A549 (cell line): Measurements from ENCODE around the gene KLHDC8A. TPM values are rescaled to one million over a fixed set of nuclear protein-coding genes. Genes with fewer than 3 reads are reported as not detected.

Experiments
- ATAC-seq, 2 experiments: fragments of 200-7000 bp in 1 of 2; fragments of >200 bp in 1 of 2; cut with Nextera tagmentation in 1 of 2; cut with Tn5 transposase in 1 of 2; 3 replicates each; pipeline versions ENCODE4 v1.8.0 to v1.9.1; 2018 to 2020; ENCODE audit warnings: mild to moderate bottlenecking in 1 of 2, moderate library complexity in 1 of 2
- CTCF ChIA-PET: fragments of 300-600 bp; sonication (Branson Sonifier 250); formaldehyde crosslinking; extraction: SDS; loops from one replicate; lab custom pipeline; 2021; ENCODE audit warnings: antibody characterized with exemption, inconsistent platforms; lab: Yijun Ruan, JAX
- POLR2A ChIA-PET: fragments of 350-600 bp; formaldehyde crosslinking; extraction: SDS; loops from one replicate; lab custom pipeline; 2021; ENCODE audit warnings: antibody characterized with exemption, inconsistent platforms; lab: Yijun Ruan, JAX
- DNase-seq, 2 experiments: peaks; one replicate each; pipeline versions ENCODE4 v3.0.0 to v3.0.0-alpha.2; 2011 to 2016; ENCODE audit warnings: low read depth in 1 of 2, low spot score in 1 of 2
- FAIRE-seq: peaks from 2 replicates; lab custom pipeline; 2011; peaks lifted over from hg19 to GRCh38; lab: Jason Lieb, UNC
- H3K27ac ChIP-seq, 2 experiments: fragments of >200 bp; sonication (Bioruptor Twin); formaldehyde crosslinking; 3 replicates each; pipeline ENCODE4 v1.5.1; 2016 to 2017
- H3K4me1 ChIP-seq: fragments of >200 bp; sonication (Bioruptor Twin); formaldehyde crosslinking; 3 replicates; pipeline ENCODE4 v1.6.1; 2016
- H3K4me2 ChIP-seq: fragments of >200 bp; sonication (Bioruptor Twin); formaldehyde crosslinking; 3 replicates; pipeline ENCODE4 v1.6.1; 2016
- H3K4me3 ChIP-seq: fragments of >200 bp; sonication (Bioruptor Twin); formaldehyde crosslinking; 3 replicates; pipeline ENCODE4 v1.5.1; 2016
- H3K9me3 ChIP-seq: fragments of >200 bp; sonication (Bioruptor Twin); formaldehyde crosslinking; 3 replicates; pipeline ENCODE4 v1.6.1; 2016
- CBX2 ChIP-seq: fragments of 200-600 bp; sonication (generic); IDR thresholded peaks from 2 replicates; pipeline ENCODE4 v1.6.1; 2016; ENCODE audit warnings: low read depth, mild to moderate bottlenecking, borderline replicate concordance
- CBX8 ChIP-seq: fragments of 200-600 bp; sonication (generic); IDR thresholded peaks from 2 replicates; pipeline ENCODE4 v1.6.1; 2016
- CEBPB ChIP-seq, 2 experiments: fragments of >200 bp in 1 of 2; sonication (Bioruptor Twin) in 1 of 2; formaldehyde crosslinking in 1 of 2; IDR thresholded peaks; 2 replicates each; pipeline ENCODE4 v1.6.1; 2012 to 2016
- CHD2 ChIP-seq: fragments of 150-350 bp; IDR thresholded peaks from 2 replicates; pipeline ENCODE4 v1.6.1; 2014; ENCODE audit warnings: low read length; ENCODE audit not compliant: partially characterized antibody
- EHMT2 ChIP-seq: fragments of 200-600 bp; sonication (generic); IDR thresholded peaks from 2 replicates; pipeline ENCODE4 v1.6.1; 2016; ENCODE audit warnings: antibody characterized with exemption, low read depth, mild to moderate bottlenecking, moderate library complexity
- EP300 ChIP-seq, 2 experiments: fragments of >200 bp; sonication (Bioruptor Twin); formaldehyde crosslinking; IDR thresholded peaks; 2 replicates in 1 of 2; 3 replicates in 1 of 2; pipeline ENCODE4 v1.6.1; 2016 to 2017
- FOSB ChIP-seq: fragments of 250-450 bp; sonication (Bioruptor Pico); IDR thresholded peaks from 2 replicates; pipeline ENCODE4 v1.5.0; 2020; ENCODE audit warnings: mild to moderate bottlenecking, moderate library complexity
- FOSL2 ChIP-seq, 2 experiments: fragments of 450-650 bp in 1 of 2; fragments of >200 bp in 1 of 2; sonication (Bioruptor Twin) in 1 of 2; formaldehyde crosslinking; IDR thresholded peaks; 2 replicates each; pipeline versions ENCODE4 v1.5.0 to v1.6.1; 2016 to 2020; ENCODE audit warnings: mild to moderate bottlenecking in 1 of 2, moderate library complexity in 1 of 2
- HOXA7 ChIP-seq: fragments of 250-450 bp; sonication (Bioruptor Pico); IDR thresholded peaks from 2 replicates; pipeline ENCODE4 v1.5.0; 2020; ENCODE audit warnings: mild to moderate bottlenecking, moderate library complexity
- HOXB5 ChIP-seq: fragments of 250-450 bp; sonication (Bioruptor Pico); IDR thresholded peaks from 2 replicates; pipeline ENCODE4 v1.5.0; 2020; ENCODE audit warnings: mild to moderate bottlenecking, moderate library complexity
- JUN ChIP-seq, 2 experiments: fragments of >200 bp; sonication (Bioruptor Twin); formaldehyde crosslinking; IDR thresholded peaks; 2 replicates in 1 of 2; 3 replicates in 1 of 2; pipeline ENCODE4 v1.6.1; 2016 to 2017
- JUNB ChIP-seq: fragments of >200 bp; sonication (Bioruptor Twin); formaldehyde crosslinking; IDR thresholded peaks from 2 replicates; pipeline ENCODE4 v1.6.1; 2016
- KDM1A ChIP-seq: fragments of 200-600 bp; sonication (generic); IDR thresholded peaks from 2 replicates; pipeline ENCODE4 v1.6.1; 2016; ENCODE audit warnings: low read depth, mild to moderate bottlenecking
- MAFK ChIP-seq: fragments of 450-650 bp; IDR thresholded peaks from 2 replicates; pipeline ENCODE4 v1.6.1; 2014; ENCODE audit not compliant: partially characterized antibody
- MAZ ChIP-seq: fragments of 150-350 bp; IDR thresholded peaks from 2 replicates; pipeline ENCODE4 v1.6.1; 2014; ENCODE audit warnings: antibody characterized with exemption, low read depth, low read length, borderline replicate concordance
- NPAS2 ChIP-seq: fragments of 250-450 bp; sonication (Bioruptor Pico); IDR thresholded peaks from 2 replicates; pipeline ENCODE4 v1.8.0; 2022; ENCODE audit warnings: mild to moderate bottlenecking, moderate library complexity, borderline replicate concordance
- POLR2A ChIP-seq: IDR thresholded peaks from 2 replicates; pipeline ENCODE4 v1.6.1; 2012; ENCODE audit warnings: mild to moderate bottlenecking, low read length
- RNF2 ChIP-seq: fragments of 200-600 bp; sonication (generic); IDR thresholded peaks from 2 replicates; pipeline ENCODE4 v1.6.1; 2016; ENCODE audit warnings: low read depth, mild to moderate bottlenecking, antibody characterized with exemption, moderate library complexity, borderline replicate concordance
- ZC3H11A ChIP-seq: fragments of 450-650 bp; IDR thresholded peaks from 2 replicates; pipeline ENCODE4 v1.6.1; 2014; ENCODE audit warnings: antibody characterized with exemption, mild to moderate bottlenecking
- ZFP36 ChIP-seq: fragments of 450-650 bp; IDR thresholded peaks from 2 replicates; pipeline ENCODE4 v1.6.1; 2014; ENCODE audit warnings: borderline replicate concordance; ENCODE audit not compliant: partially characterized antibody
- ZNF302 ChIP-seq: fragments of 250-450 bp; sonication (Bioruptor Pico); IDR thresholded peaks from 2 replicates; pipeline ENCODE4 v1.9.0; 2021; ENCODE audit warnings: inconsistent platforms, mild to moderate bottlenecking, moderate library complexity
- WGBS: methylation state at CpG from one replicate; pipeline ENCODE4 v1.1.6; 2017; ENCODE audit errors: missing lambda C conversion rate; 5-methylcytosine and 5-hydroxymethylcytosine counted together
- polyA plus RNA-seq, 4 experiments: library from polyadenylated mRNA; depleted of rRNA in 3 of 4; stranded (reverse); fragments of >200 nt; fragmentation: RNase III in 1 of 4; extraction: RNeasy Plus Mini Kit Qiagen cat#74134 plus additional on column Dnase treatment in 1 of 4; gene quantifications; 2 replicates in 3 of 4; 3 replicates in 1 of 4; pipeline ENCODE4 v1.2.3, GENCODE V29; 2011 to 2017
- TF ChIP-seq, protein P1 (sequence below): IDR thresholded peaks from 2 replicates; pipeline ENCODE4 v1.6.1; 2012; ENCODE audit warnings: low read depth, borderline replicate concordance
- TF ChIP-seq, protein P2 (sequence below): fragments of 150-350 bp; IDR thresholded peaks from 2 replicates; pipeline ENCODE4 v1.6.1; 2014; ENCODE audit warnings: low read depth, mild to moderate bottlenecking, low read length

Gene KLHDC8A
- polyA plus RNA-seq, 2 of the 4 experiments (the other 2 are of a cell fraction) = 0.34 to 0.40 TPM

- ChIA-PET POLR2A (interaction anchor here (0.8 to 0.9 kb wide), 2 partner anchors 10 to 121 kb away, joined by 3 read pairs; partner anchors contain the start of gene DSTYK), CTCF (interaction anchor here (0.6 to 89.2 kb wide), 8 partner anchors 7 to 343 kb away, joined by 3 to 3627 read pairs (median 84); partner anchors contain the start of genes KLHDC8A and NUAK2)
- no peak for DNase-seq
- no peak for FAIRE-seq
- Histone ChIP-seq H3K9me3 (no peaks in the 10 kb centered on the region), H3K4me1 (no peaks in the 10 kb centered on the region), H3K4me3 (no peak overlapping the region), H3K27ac (no peak overlapping the region), H3K4me2 (no peak overlapping the region)
- no peak for ATAC-seq
- no peak for TF ChIP-seq JUNB
- no peak for TF ChIP-seq CBX2
- TF ChIP-seq CBX8 = no peak
- no peak for TF ChIP-seq MAFK
- TF ChIP-seq ZFP36 = no peak
- no peak for TF ChIP-seq HOXA7 (CRISPR knock-in tag)
- no peak for TF ChIP-seq CEBPB (IDR thresholded peaks at IDR 0.05)
- TF ChIP-seq KDM1A = no peak
- 86% methylated on average over 11 of the region's 11 CpGs for WGBS
Measured at GRCh38 chr1:205332015-205332791, 24.5 kb downstream of the KLHDC8A start.

- H3K9me3 ChIP-seq = no peaks in the 10 kb centered on the region
- TF ChIP-seq HOXB5 (CRISPR knock-in tag) = no peak
- TF ChIP-seq ZC3H11A = no peak
- no peak for TF ChIP-seq CHD2
- TF ChIP-seq, protein P1, sequence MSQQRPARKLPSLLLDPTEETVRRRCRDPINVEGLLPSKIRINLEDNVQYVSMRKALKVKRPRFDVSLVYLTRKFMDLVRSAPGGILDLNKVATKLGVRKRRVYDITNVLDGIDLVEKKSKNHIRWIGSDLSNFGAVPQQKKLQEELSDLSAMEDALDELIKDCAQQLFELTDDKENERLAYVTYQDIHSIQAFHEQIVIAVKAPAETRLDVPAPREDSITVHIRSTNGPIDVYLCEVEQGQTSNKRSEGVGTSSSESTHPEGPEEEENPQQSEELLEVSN = no peak
- TF ChIP-seq ZNF302 = no peak
- no peak for TF ChIP-seq MAFK
- no peak for TF ChIP-seq NPAS2 (CRISPR knock-in tag)
- no peak for TF ChIP-seq EP300 (IDR thresholded peaks at IDR 0.05)
- TF ChIP-seq EHMT2 = no peak
- no peak for TF ChIP-seq MAZ
- no peak for ATAC-seq
- no peak overlapping the region for H3K4me2 ChIP-seq
- no peak for FAIRE-seq
- H3K4me3 ChIP-seq = no peak overlapping the region
- H3K27ac ChIP-seq = no peak overlapping the region
- CTCF ChIA-PET = interaction anchor here (1.4 to 89.2 kb wide), 5 partner anchors 5 to 195 kb away, joined by 8 to 3627 read pairs (median 315); partner anchors contain the start of genes KLHDC8A and NUAK2
- WGBS = 41% methylated on average over 2 of the region's 2 CpGs
- no peak for DNase-seq
- POLR2A ChIA-PET = no interaction called here
- peaks cover 6% of the 10 kb centered on the region for H3K4me1 ChIP-seq
Measured at GRCh38 chr1:205330150-205330549, 26.6 kb downstream of the KLHDC8A start.

DNA sequence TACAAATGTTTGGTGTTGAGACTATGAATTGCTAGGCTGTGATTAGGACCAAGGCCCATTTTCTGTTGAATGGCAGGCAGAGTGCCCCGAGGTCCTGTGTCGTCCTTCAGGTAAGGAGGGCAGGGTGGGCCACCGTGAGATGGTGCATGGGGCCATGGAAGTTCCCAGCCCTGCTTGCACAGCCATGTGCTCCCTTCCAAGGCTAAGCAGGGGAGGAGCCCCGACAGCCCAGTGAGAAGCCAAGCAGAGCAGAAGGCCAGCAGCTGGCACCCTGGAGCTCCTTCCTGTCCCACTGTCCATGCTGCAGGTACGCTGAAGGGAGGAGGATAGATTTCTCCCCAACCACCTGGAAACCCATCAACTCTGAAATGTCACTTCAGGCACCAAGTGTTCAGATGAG lies 27.0 kb downstream of the KLHDC8A start:
- FAIRE-seq (no peak), ATAC-seq (no peak), DNase-seq (no peak)
- 43% methylated on average over 4 of the region's 5 CpGs for WGBS
- H3K27ac ChIP-seq = peak overlapping the region in 1 of 2 experiments; percentile 55; a peak in 1 of 6 replicates
- H3K4me2 ChIP-seq = no peak overlapping the region
- POLR2A ChIA-PET = no interaction called here
- peaks cover 11% of the 10 kb centered on the region for H3K4me1 ChIP-seq
- no peaks in the 10 kb centered on the region for H3K9me3 ChIP-seq
- CTCF ChIA-PET = interaction anchor here (0.5 to 89.2 kb wide), 7 partner anchors 5 to 1510 kb away, joined by 3 to 3627 read pairs (median 26); partner anchors contain the start of genes KLHDC8A and NUAK2
- no peak overlapping the region for H3K4me3 ChIP-seq
- TF ChIP-seq JUN (IDR thresholded peaks at IDR 0.05) (no peak), CHD2 (no peak), EP300 (IDR thresholded peaks at IDR 0.05) (no peak), CBX8 (no peak), FOSB (CRISPR knock-in tag) (no peak), RNF2 (no peak), POLR2A (no peak), FOSL2 (IDR thresholded peaks at IDR 0.05) (no peak), FOSL2 (CRISPR knock-in tag; IDR thresholded peaks at IDR 0.05) (no peak)
- TF ChIP-seq, protein P2, sequence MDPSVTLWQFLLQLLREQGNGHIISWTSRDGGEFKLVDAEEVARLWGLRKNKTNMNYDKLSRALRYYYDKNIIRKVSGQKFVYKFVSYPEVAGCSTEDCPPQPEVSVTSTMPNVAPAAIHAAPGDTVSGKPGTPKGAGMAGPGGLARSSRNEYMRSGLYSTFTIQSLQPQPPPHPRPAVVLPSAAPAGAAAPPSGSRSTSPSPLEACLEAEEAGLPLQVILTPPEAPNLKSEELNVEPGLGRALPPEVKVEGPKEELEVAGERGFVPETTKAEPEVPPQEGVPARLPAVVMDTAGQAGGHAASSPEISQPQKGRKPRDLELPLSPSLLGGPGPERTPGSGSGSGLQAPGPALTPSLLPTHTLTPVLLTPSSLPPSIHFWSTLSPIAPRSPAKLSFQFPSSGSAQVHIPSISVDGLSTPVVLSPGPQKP = no peak
